ENCODE data around the gene FANCC.

- TF ChIP-seq EZH2 (IDR thresholded peaks at IDR 0.05; ENCODE audit: borderline replicate concordance) (no peak), CTCF (IDR thresholded peaks at IDR 0.05; ENCODE audit: poor library complexity) (no peak)
Measured at GRCh38 chr9:95067897-95068296, 249.6 kb downstream of the FANCC start.
